HEK293 (cell line): ENCODE measurements around the gene CCDC3.

Experiments
- CTCF ChIA-PET: fragments of 350-600 bp; formaldehyde crosslinking; extraction: SDS; loops from one replicate; lab custom pipeline; 2021; ENCODE audit warnings: antibody characterized with exemption; lab: Yijun Ruan, JAX
- POLR2A ChIA-PET: fragments of 300-600 bp; formaldehyde crosslinking; extraction: SDS; loops from one replicate; lab custom pipeline; 2020; ENCODE audit warnings: antibody characterized with exemption, inconsistent platforms; lab: Yijun Ruan, JAX
- H3K27ac ChIP-seq: fragments of 200-500 bp; sonication (Bioruptor generic); 2 replicates; pipeline ENCODE4 v1.5.1; 2014; ENCODE audit warnings: low read depth, low read length, control low read depth, inconsistent platforms; ENCODE audit errors: extremely low read depth
- H3K36me3 ChIP-seq, 2 experiments: fragments of 200-500 bp in 1 of 2; sonication (Bioruptor generic) in 1 of 2; 1 replicate in 1 of 2; 2 replicates in 1 of 2; pipeline ENCODE4 v1.5.1; 2014 to 2017; ENCODE audit warnings: inconsistent platforms in 2 of 2, low read length in 2 of 2; ENCODE audit not compliant: control insufficient read depth in 2 of 2, insufficient read depth in 1 of 2
- H3K4me1 ChIP-seq: fragments of 200-500 bp; sonication (Bioruptor generic); 2 replicates; pipeline ENCODE4 v1.5.1; 2014; ENCODE audit warnings: mild to moderate bottlenecking, low read length, inconsistent platforms; ENCODE audit not compliant: control insufficient read depth, insufficient read depth
- H3K4me3 ChIP-seq: 2 replicates; pipeline ENCODE4 v1.5.1; 2011; ENCODE audit warnings: low read depth, mild to moderate bottlenecking, control low read depth, low read length, moderate library complexity
- H3K9me3 ChIP-seq: fragments of 200-500 bp; sonication (Bioruptor generic); 2 replicates; pipeline ENCODE4 v1.5.1; 2014; ENCODE audit warnings: low read depth, low read length, inconsistent platforms; ENCODE audit not compliant: control insufficient read depth, insufficient read depth
- ATF2 ChIP-seq: fragments of 450-650 bp; formaldehyde crosslinking; IDR thresholded peaks from 2 replicates; pipeline ENCODE4 v1.5.1; 2016; ENCODE audit warnings: missing biosample characterization, missing genetic modification characterization, low read depth
- BCL11B ChIP-seq: fragments of 450-650 bp; formaldehyde crosslinking; IDR thresholded peaks from 2 replicates; pipeline ENCODE4 v1.5.1; 2016; ENCODE audit warnings: low read depth, missing biosample characterization, missing genetic modification characterization
- GFI1B ChIP-seq: fragments of 450-650 bp; formaldehyde crosslinking; IDR thresholded peaks from 2 replicates; pipeline ENCODE4 v1.5.1; 2016; ENCODE audit warnings: missing biosample characterization, missing genetic modification characterization
- IKZF3 ChIP-seq: fragments of 450-650 bp; IDR thresholded peaks from 2 replicates; pipeline ENCODE4 v1.5.0; 2018; ENCODE audit warnings: missing biosample characterization, mild to moderate bottlenecking, missing genetic modification characterization, moderate library complexity
- PRDM1 ChIP-seq: fragments of 450-650 bp; formaldehyde crosslinking; IDR thresholded peaks from 2 replicates; pipeline ENCODE4; 2016; ENCODE audit warnings: missing biosample characterization, missing genetic modification characterization
- SALL2 ChIP-seq: fragments of 450-650 bp; formaldehyde crosslinking; IDR thresholded peaks from 2 replicates; pipeline ENCODE4 v1.5.0; 2017; ENCODE audit warnings: missing biosample characterization, mild to moderate bottlenecking, missing genetic modification characterization, borderline replicate concordance
- ZBTB11 ChIP-seq: fragments of 450-650 bp; formaldehyde crosslinking; conservative IDR thresholded peaks from 2 replicates; pipeline ENCODE4 v1.5.1; 2016; ENCODE audit warnings: low read depth, missing biosample characterization, missing genetic modification characterization
- ZNF114 ChIP-seq: fragments of 450-650 bp; formaldehyde crosslinking; IDR thresholded peaks from 2 replicates; pipeline ENCODE4 v1.5.0; 2017; ENCODE audit warnings: missing biosample characterization, missing genetic modification characterization
- ZNF157 ChIP-seq: fragments of 450-650 bp; formaldehyde crosslinking; IDR thresholded peaks from 2 replicates; pipeline ENCODE4 v1.5.1; 2016; ENCODE audit warnings: missing biosample characterization, missing genetic modification characterization
- ZNF174 ChIP-seq: fragments of 450-650 bp; formaldehyde crosslinking; IDR thresholded peaks from 2 replicates; pipeline ENCODE4 v1.5.0; 2017; ENCODE audit warnings: missing biosample characterization, mild to moderate bottlenecking, missing genetic modification characterization
- ZNF19 ChIP-seq: fragments of 450-650 bp; formaldehyde crosslinking; IDR thresholded peaks from 2 replicates; pipeline ENCODE4; 2016; ENCODE audit warnings: missing biosample characterization, missing genetic modification characterization, low read depth
- ZNF202 ChIP-seq: fragments of 450-650 bp; formaldehyde crosslinking; IDR thresholded peaks from 2 replicates; pipeline ENCODE4 v1.5.1; 2016; ENCODE audit warnings: missing biosample characterization, missing genetic modification characterization, borderline replicate concordance
- ZNF354C ChIP-seq: fragments of 450-650 bp; formaldehyde crosslinking; IDR thresholded peaks from 2 replicates; pipeline ENCODE4 v1.5.1; 2016; ENCODE audit warnings: missing biosample characterization, missing genetic modification characterization, low read depth, borderline replicate concordance
- ZNF423 ChIP-seq: fragments of 450-650 bp; formaldehyde crosslinking; IDR thresholded peaks from 2 replicates; pipeline ENCODE4 v1.5.1; 2016; ENCODE audit warnings: missing biosample characterization, missing genetic modification characterization
- ZNF488 ChIP-seq: fragments of 450-650 bp; formaldehyde crosslinking; IDR thresholded peaks from 2 replicates; pipeline ENCODE4 v1.5.1; 2016; ENCODE audit warnings: missing biosample characterization, missing genetic modification characterization
- ZNF544 ChIP-seq: fragments of 450-650 bp; formaldehyde crosslinking; IDR thresholded peaks from 2 replicates; pipeline ENCODE4 v1.5.0; 2017; ENCODE audit warnings: missing biosample characterization, missing genetic modification characterization
- ZNF621 ChIP-seq: fragments of 450-650 bp; formaldehyde crosslinking; IDR thresholded peaks from 2 replicates; pipeline ENCODE4 v1.5.1; 2017; ENCODE audit warnings: missing biosample characterization, missing genetic modification characterization
- ZNF639 ChIP-seq: fragments of 450-650 bp; formaldehyde crosslinking; IDR thresholded peaks from 2 replicates; pipeline ENCODE4 v1.5.1; 2016; ENCODE audit warnings: missing biosample characterization, missing genetic modification characterization
- ZNF660 ChIP-seq: fragments of 450-650 bp; IDR thresholded peaks from 2 replicates; pipeline ENCODE4 v1.5.1; 2018; ENCODE audit warnings: missing biosample characterization, mild to moderate bottlenecking, missing genetic modification characterization
- ZNF701 ChIP-seq: fragments of 450-650 bp; formaldehyde crosslinking; IDR thresholded peaks from 2 replicates; pipeline ENCODE4 v1.5.1; 2016; ENCODE audit warnings: missing biosample characterization, missing genetic modification characterization
- ZNF707 ChIP-seq: fragments of 450-650 bp; formaldehyde crosslinking; IDR thresholded peaks from 2 replicates; pipeline ENCODE4 v1.5.1; 2016; ENCODE audit warnings: missing biosample characterization, missing genetic modification characterization
- ZNF791 ChIP-seq: fragments of 450-650 bp; formaldehyde crosslinking; IDR thresholded peaks from 2 replicates; pipeline ENCODE4 v1.5.1; 2016; ENCODE audit warnings: missing biosample characterization, missing genetic modification characterization
- ZNF792 ChIP-seq: fragments of 450-650 bp; formaldehyde crosslinking; IDR thresholded peaks from 2 replicates; pipeline ENCODE4 v1.5.1; 2016; ENCODE audit warnings: missing biosample characterization, missing genetic modification characterization

The CCDC3 gene

GRCh38 chr10:12922117-12922900 is 79.2 kb downstream of the CCDC3 start (continued):
- TF ChIP-seq ZNF19 (tag by site-specific recombination) (no peak), ZNF791 (tag by site-specific recombination) (no peak), ZNF174 (tag by site-specific recombination) (no peak), ZNF423 (tag by site-specific recombination) (no peak), PRDM1 (tag by site-specific recombination) (no peak), ZNF114 (tag by site-specific recombination) (no peak), BCL11B (no peak), ZNF701 (tag by site-specific recombination) (no peak), ZNF792 (no peak)
- TF ChIP-seq, all 188 proteins: peak for 0

GRCh38 chr10:12921163-12921562 is 80.3 kb downstream of the CCDC3 start:
- no peak overlapping the region for H3K4me3 ChIP-seq
- no peak for TF ChIP-seq ZNF660 (tag by site-specific recombination)
- TF ChIP-seq ZNF157 (tag by site-specific recombination) = no peak
- no peak for TF ChIP-seq IKZF3 (tag by site-specific recombination)
- no peak for TF ChIP-seq ZNF202 (tag by site-specific recombination)
- no peak for TF ChIP-seq ZBTB11 (tag by site-specific recombination)
- no peak for TF ChIP-seq ZNF621
- no peak for TF ChIP-seq SALL2 (tag by site-specific recombination)
- no peak for TF ChIP-seq ZNF488 (tag by site-specific recombination)
- TF ChIP-seq ZNF354C = no peak
- TF ChIP-seq ZNF544 (tag by site-specific recombination) = no peak
- TF ChIP-seq ZNF639 (tag by site-specific recombination) = no peak
- TF ChIP-seq GFI1B (tag by site-specific recombination) = no peak
- TF ChIP-seq ZNF707 = no peak
- no peak for TF ChIP-seq ZNF174 (tag by site-specific recombination)
- no peak for TF ChIP-seq ATF2 (tag by site-specific recombination)
- H3K27ac ChIP-seq = no peak overlapping the region
- ChIA-PET CTCF (interaction anchor here (0.7 kb wide), 1 partner anchor 19 kb away, joined by 3 read pairs; no protein-coding TSS in a partner anchor), POLR2A (no interaction called here)
- no peaks in the 10 kb centered on the region for H3K36me3 ChIP-seq
- H3K4me1 ChIP-seq = no peaks in the 10 kb centered on the region
- no peaks in the 10 kb centered on the region for H3K9me3 ChIP-seq
